H1 (cell line): Measurements from ENCODE around the gene MICALL1. TPM values are rescaled to one million over a fixed set of nuclear protein-coding genes. Genes with fewer than 3 reads are reported as not detected.

Experiments
- BCL11A ChIP-seq, 2 experiments: IDR thresholded peaks; one replicate each; pipeline ENCODE4 v1.6.1; 2011; ENCODE audit warnings: low read depth in 2 of 2, low read length in 2 of 2, mild to moderate bottlenecking in 2 of 2
- GABPA ChIP-seq: IDR thresholded peaks from 2 replicates; pipeline ENCODE4 v1.6.1; 2011; ENCODE audit warnings: mild to moderate bottlenecking, low read length, moderate library complexity, borderline replicate concordance; ENCODE audit not compliant: insufficient read depth
- TBP ChIP-seq: IDR thresholded peaks from 2 replicates; pipeline ENCODE4 v1.6.1; 2011; ENCODE audit warnings: low read depth, low read length, improper control_type of control experiment
- polyA plus RNA-seq, 7 experiments: library from polyadenylated mRNA; depleted of rRNA in 3 of 7; stranded (reverse) in 5 of 7; unstranded in 2 of 7; fragments of >200 nt in 5 of 7; fragments of 200-250 nt in 2 of 7; gene quantifications; 1 replicate in 5 of 7; 2 replicates in 1 of 7; 4 replicates in 1 of 7; pipeline versions ENCODE4 v1.2.1 to v1.2.3, GENCODE V29; 2011 to 2013; ENCODE audit warnings: missing spikeins in 2 of 7, mixed read lengths in 2 of 7
- total RNA-seq: library from RNA; stranded (reverse); fragmentation: NEBNext Ultra II Directional; extraction: Animal tissue kit (Norgen Biotek cat#: 25700); gene quantifications from 2 replicates; pipeline ENCODE4 v1.2.1, GENCODE V29; 2021

Gene MICALL1
- total and polyA plus RNA-seq, 2 of the 8 experiments (the other 6 are each of a cell fraction or from before 2014, with no cell fraction given) = 17.7 to 32.1 TPM

- TF ChIP-seq TBP = no peak
- TF ChIP-seq BCL11A (IDR thresholded peaks at IDR 0.05; ENCODE audit: low read depth in 2 of 2, low read length in 2 of 2) = no peak
- TF ChIP-seq GABPA = no peak
These were observed 25.2 kb upstream of the MICALL1 start (continued) for GRCh38 chr22:37880668-37881440.
